Stimulated activated CD4-positive, alpha-beta T cell treated with anti-CD3 and anti-CD28 coated beads, TNF-alpha, amount 100 ng/mL, for 24 hours (primary cell): Measurements from ENCODE around the gene PCDHB9.
"Not testable (repeated sequence)": the region's sequence is repeated elsewhere in the genome, so short reads cannot be mapped to it uniquely, and the experiment has no call there.

Experiments used
- DNase-seq, 3 experiments: peaks; one replicate each; pipeline ENCODE4 v3.0.0-alpha.2; 2020; ENCODE audit warnings: low read depth in 3 of 3

Gene PCDHB9

GRCh38 chr5:141188682-141189081 lies 1.7 kb downstream of the PCDHB9 start:
- not testable (repeated sequence) for DNase-seq

- not testable (repeated sequence) for DNase-seq
Measured at GRCh38 chr5:141189131-141189530, 2.2 kb downstream of the PCDHB9 start.

- peak in 1 of 3 experiments; percentile 21 for DNase-seq
Measured at GRCh38 chr5:141192110-141192725, 5.3 kb downstream of the PCDHB9 start, which contains the start of gene PCDHB10. Gene PCDHB10, plus strand, starts transcription at chr5:141192353. Its CDS starts 200 bp downstream, at chr5:141192553.

GRCh38 chr5:141194332-141194731 lies 7.4 kb downstream of the PCDHB9 start:
- DNase-seq, result not testable (repeated sequence)

GRCh38 chr5:141196363-141196762 lies 9.4 kb downstream of the PCDHB9 start:
- no peak for DNase-seq

- no peak for DNase-seq
Measured at GRCh38 chr5:141199359-141200235, 12.6 kb downstream of the PCDHB9 start, which contains the start of gene PCDHB11. Gene PCDHB11, plus strand, starts transcription at chr5:141199627. Its CDS starts 148 bp downstream, at chr5:141199775.

- not testable (repeated sequence) for DNase-seq
Measured at GRCh38 chr5:141201126-141201525, 14.2 kb downstream of the PCDHB9 start.

- DNase-seq, result not testable (repeated sequence)
Measured at GRCh38 chr5:141201646-141202045, 14.7 kb downstream of the PCDHB9 start.

- DNase-seq, result no peak
Measured at GRCh38 chr5:141208478-141208877, 21.5 kb downstream of the PCDHB9 start, which contains the start of gene PCDHB12. Gene PCDHB12, plus strand, starts transcription at chr5:141208719. Its CDS starts 189 bp downstream, at chr5:141208908.

GRCh38 chr5:141210281-141210680 lies 23.3 kb downstream of the PCDHB9 start:
- not testable (repeated sequence) for DNase-seq

GRCh38 chr5:141210849-141211248 lies 23.9 kb downstream of the PCDHB9 start:
- DNase-seq, result not testable (repeated sequence)

GRCh38 chr5:141213656-141214339 lies 26.8 kb downstream of the PCDHB9 start, which contains the start of gene PCDHB13:
Gene PCDHB13, plus strand, starts transcription at chr5:141213919. Its CDS starts 205 bp downstream, at chr5:141214124.
- peak in 1 of 3 experiments; percentile 16 for DNase-seq

- DNase-seq, result not testable (repeated sequence)
Measured at GRCh38 chr5:141214583-141214982, 27.6 kb downstream of the PCDHB9 start.

GRCh38 chr5:141215504-141215903 lies 28.5 kb downstream of the PCDHB9 start:
- not testable (repeated sequence) for DNase-seq

GRCh38 chr5:141216035-141216434 lies 29.1 kb downstream of the PCDHB9 start:
- not testable (repeated sequence) for DNase-seq

- DNase-seq, result no peak
Measured at GRCh38 chr5:141223112-141223783, 36.3 kb downstream of the PCDHB9 start, which contains the start of gene PCDHB14. Gene PCDHB14, plus strand, starts transcription at chr5:141223343. Its CDS starts 163 bp downstream, at chr5:141223506.

- DNase-seq, result not testable (repeated sequence)
Measured at GRCh38 chr5:141224844-141225243, 37.9 kb downstream of the PCDHB9 start.

GRCh38 chr5:141225421-141225820 lies 38.5 kb downstream of the PCDHB9 start:
- not testable (repeated sequence) for DNase-seq

GRCh38 chr5:141234109-141234667 lies 47.2 kb downstream of the PCDHB9 start:
- DNase-seq, result no peak

- DNase-seq, result not testable (repeated sequence)
Measured at GRCh38 chr5:141235922-141236321, 49.0 kb downstream of the PCDHB9 start.
